GM13977 (cell line): ENCODE data around the gene DGKG.

ENCODE experiments used
- DNase-seq: peaks from one replicate; pipeline ENCODE4 v3.0.0; 2012; ENCODE audit warnings: low spot score
- in situ Hi-C: fragments of 300-500 bp; cut with MboI; formaldehyde crosslinking; loops from one replicate; pipeline ENCODE4 v1.12.0; 2022; ENCODE audit warnings: low sequenced_read_pairs, low pct_unique_long_range_greater_than_20kb, mixed read lengths, inconsistent platforms; ENCODE audit not compliant: unreplicated experiment
- TF ChIP-seq, protein P1 (sequence below): IDR thresholded peaks from 2 replicates; pipeline ENCODE4 v1.5.1; 2012; ENCODE audit warnings: mild to moderate bottlenecking, control low read depth; ENCODE audit not compliant: insufficient read depth; ENCODE audit errors: extremely low read depth, missing control alignments

The DGKG gene

DNA sequence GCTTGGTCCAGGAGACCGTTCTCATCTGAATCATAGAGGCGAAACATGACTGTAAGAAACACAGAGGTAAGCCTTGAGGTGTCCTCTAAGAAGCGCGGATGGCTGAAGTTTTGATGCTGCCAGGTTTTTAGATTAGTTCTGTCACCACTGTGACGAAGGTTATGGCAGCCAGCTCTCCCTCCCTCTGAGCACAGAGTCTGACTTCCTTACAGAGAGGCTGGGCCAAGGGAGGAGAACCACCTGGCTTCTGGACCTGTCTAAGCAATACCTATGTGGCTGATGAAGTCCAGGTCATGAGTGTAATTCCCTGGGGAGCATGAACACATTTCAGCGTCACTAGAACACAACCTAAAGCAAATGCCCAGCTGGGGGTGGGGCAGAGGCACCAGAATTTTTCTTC lies 77.4 kb downstream of the DGKG start:
- no peak for DNase-seq
- TF ChIP-seq, protein P1, sequence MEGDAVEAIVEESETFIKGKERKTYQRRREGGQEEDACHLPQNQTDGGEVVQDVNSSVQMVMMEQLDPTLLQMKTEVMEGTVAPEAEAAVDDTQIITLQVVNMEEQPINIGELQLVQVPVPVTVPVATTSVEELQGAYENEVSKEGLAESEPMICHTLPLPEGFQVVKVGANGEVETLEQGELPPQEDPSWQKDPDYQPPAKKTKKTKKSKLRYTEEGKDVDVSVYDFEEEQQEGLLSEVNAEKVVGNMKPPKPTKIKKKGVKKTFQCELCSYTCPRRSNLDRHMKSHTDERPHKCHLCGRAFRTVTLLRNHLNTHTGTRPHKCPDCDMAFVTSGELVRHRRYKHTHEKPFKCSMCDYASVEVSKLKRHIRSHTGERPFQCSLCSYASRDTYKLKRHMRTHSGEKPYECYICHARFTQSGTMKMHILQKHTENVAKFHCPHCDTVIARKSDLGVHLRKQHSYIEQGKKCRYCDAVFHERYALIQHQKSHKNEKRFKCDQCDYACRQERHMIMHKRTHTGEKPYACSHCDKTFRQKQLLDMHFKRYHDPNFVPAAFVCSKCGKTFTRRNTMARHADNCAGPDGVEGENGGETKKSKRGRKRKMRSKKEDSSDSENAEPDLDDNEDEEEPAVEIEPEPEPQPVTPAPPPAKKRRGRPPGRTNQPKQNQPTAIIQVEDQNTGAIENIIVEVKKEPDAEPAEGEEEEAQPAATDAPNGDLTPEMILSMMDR, result no peak
- in situ Hi-C loops, result no loop called here

DNA sequence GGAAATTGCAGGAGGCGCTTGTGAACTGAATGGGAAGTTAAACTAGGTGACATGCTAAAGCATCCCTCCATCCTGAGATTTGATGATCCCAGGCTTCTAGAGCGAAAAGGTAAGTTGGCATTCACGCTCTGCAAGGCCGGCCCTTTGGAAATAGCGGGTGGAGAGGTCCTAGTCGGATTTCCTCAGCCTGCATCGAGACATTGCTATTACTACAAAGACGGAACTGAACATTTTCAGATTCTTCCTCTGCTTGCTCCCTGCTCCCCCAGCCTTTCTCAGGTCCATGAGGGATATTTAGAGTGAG lies 77.7 kb downstream of the DGKG start:
- TF ChIP-seq, protein P1, result no peak
- in situ Hi-C loops, result no loop called here
- no peak for DNase-seq

DNA sequence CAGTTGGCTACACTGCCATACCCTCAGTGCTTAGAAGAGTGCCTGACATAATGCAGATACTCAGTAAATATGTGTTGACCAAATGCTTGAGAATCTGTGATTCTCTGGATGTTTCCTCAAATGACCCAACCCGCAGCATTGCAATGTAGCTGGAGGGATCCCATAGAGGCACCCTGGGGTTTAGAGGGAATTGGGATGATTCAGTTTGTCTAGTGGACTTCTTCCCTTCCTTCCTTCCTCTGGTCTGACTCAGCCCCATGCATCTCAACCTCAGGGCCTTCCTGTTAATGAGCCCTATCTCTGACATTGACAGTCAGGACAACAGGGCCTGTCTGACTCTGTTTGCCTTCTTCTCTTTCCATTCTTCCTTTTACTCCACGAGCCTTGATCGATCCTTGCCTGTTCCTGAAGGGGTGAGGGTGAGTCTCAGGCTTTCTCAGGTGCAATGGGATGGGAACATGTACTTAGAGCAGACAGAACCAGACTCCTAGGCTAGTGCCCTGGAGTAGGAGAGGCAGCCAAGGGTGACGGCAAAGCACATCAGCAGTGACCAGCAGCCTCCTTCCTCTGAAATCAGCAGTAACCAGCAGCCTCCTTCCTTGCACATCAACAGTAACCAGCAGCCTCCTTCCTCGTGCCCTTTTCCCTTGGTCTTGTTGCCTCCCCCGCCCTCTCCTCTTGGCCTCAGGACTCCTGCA lies 78.2 kb downstream of the DGKG start:
- DNase-seq, result no peak
- in situ Hi-C loops, result no loop called here
- TF ChIP-seq, protein P1, result no peak

DNA sequence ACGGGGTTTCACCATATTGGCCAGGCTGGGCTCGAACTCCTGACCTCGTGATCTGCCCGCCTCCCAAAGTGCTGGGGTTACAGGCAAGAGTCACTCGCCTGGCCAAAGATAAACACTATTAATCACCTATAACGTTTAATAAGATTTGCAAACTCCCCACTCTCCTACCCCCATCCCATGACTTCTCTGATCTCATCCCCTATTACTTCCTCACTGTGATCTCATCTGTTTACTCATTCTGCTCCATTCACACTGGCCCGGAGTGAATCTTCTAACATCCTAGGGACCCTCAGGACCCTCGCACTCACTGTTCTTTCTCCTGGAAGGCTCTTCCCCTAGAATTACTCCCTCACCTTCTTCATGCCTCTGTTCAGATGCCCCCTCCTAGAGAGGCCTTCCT lies 78.9 kb downstream of the DGKG start:
- TF ChIP-seq, protein P1, result no peak
- in situ Hi-C loops, result no loop called here
- DNase-seq, result no peak

DNA sequence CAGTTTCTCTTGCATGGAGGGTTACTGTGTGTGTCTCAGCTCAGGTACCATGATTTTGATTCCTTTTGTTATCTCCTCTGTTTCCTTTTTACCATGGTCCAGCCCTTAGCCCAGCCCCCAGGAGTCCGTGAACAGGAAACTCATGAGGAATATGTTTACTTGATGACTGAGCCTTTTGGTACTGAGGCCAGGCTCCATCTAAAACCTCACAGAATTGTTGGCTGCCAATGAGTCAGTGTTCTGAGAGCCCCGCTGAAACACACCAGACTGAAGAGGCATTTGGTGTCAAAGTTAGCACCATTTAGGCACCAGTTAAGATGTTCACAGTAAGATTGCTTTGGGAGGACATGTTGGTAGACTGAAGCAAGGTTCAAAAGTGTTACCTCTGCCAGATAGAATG lies 80.9 kb downstream of the DGKG start:
- TF ChIP-seq, protein P1, result no peak
- in situ Hi-C loops, result no loop called here
- DNase-seq, result no peak

DNA sequence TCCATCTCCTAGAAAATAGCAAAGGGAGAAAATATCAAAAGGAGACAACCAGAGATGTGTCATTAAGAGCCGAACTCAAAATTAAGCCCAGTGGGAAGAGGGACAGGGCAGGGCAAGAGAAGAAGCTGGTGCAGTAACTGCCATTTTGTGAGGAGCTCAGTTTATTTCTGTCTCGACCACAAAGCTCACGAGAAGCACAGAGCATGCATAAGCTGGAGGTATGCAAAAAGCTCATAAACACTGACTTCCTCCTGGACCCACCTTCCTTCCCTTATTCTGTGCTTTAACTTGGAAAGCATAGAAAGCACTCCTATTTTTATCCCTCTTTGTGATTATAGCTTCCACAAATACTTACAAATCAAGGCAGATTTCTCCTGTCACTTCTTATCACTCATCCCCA lies 81.3 kb downstream of the DGKG start:
- TF ChIP-seq, protein P1, result no peak
- DNase-seq, result no peak
- in situ Hi-C loops, result no loop called here

DNA sequence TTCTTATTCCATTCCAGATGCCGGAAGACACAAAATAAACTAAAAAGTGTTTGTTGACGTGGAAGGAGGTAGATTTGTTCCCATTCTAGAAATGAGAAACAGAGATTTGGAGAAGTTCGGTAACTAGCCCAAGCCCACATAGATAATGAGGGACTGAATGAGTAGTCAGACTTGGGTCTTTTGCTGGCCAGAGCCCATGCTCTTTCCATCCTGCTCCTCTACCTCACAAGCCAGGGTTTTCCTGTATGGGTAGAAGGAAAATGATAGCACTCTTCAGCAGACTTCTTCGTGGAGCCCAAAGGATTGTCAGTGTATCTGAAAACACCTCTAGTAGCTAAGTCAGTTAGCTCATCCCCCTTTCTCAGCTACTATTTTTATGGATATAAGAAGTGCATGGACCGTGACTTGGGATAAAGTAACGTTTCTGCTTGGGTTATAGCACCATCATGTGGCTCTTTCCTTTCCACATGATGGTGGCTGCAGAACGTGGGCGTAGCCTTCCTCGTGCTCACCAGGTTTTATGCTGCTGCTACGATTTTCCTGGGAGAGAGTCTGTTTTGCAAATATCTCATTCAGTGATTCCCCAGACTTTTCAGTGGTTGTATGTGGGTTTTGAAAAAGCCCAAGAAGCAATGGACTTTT lies 84.6 kb downstream of the DGKG start:
- TF ChIP-seq, protein P1, result no peak
- no peak for DNase-seq
- in situ Hi-C loops, result no loop called here
